Measurements from ENCODE around the gene BPTF. TPM values are rescaled to one million over a fixed set of nuclear protein-coding genes. Genes with fewer than 3 reads are reported as not detected.

The BPTF gene
- total RNA-seq, 1 donor from 2014 or later = 72.9 TPM

DNA sequence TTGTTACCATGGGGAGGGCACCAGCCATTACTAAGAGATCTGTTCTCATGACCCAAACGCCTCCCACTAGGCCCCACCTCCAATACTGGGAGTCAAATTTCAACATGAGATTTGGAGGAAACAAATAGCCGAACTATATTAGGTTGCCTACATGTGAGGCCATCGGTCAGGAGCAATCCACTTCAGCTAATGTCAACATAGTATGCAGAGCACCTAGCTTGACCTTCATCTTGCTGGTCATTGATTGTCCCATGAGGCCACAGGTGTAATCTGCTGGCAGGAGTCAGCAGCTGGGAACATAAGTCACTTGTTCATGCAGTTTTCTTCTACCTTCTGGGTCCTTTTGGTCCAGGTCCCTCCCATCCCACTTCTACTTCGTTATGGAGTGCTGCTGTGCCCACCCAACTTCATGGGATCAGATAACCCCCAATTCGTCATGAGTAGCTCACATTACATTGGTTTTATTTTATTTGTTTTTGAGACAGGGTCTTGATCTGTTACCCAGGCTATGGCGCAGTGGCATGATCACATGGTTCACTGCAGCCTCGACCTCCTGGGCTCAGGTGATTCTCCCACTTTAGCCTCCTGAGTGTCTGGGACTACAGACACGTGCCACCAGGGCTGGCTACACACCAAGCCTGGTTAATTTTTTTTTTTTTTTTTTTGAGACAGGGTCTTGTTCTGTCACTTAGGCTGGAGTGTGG is 204.4 kb downstream of the BPTF start:
- no peak for DNase-seq (ENCODE audit: low spot score)
- intact Hi-C loops (cut with DNase I) = no loop called here

Other genes starting within 250 kb of the BPTF start
- gene NOL11, start 107.6 kb upstream of the BPTF start, total RNA-seq = 22.0 TPM
- gene C17orf58, start 171.0 kb downstream of the BPTF start, total RNA-seq = 3.4 TPM
- gene KPNA2, start 210.2 kb downstream of the BPTF start, total RNA-seq = 20.7 TPM

Measured in cardiac septum (tissue), 1 donor.